GM21381 (cell line): Measurements from ENCODE around the gene SLC1A2.

ENCODE experiments used
- ATAC-seq: cut with Tn5 transposase; IDR thresholded peaks from one replicate; pipeline ENCODE4 v1.9.1; 2021; ENCODE audit warnings: mild to moderate bottlenecking, moderate library complexity; ENCODE audit not compliant: unreplicated experiment

Gene SLC1A2

GRCh38 chr11:35419184-35419829 is at the start of gene SLC1A2:
TSS of gene SLC1A2 (minus strand) at chr11:35419558. CDS start at chr11:35418966, 592 bp downstream.
- no peak for ATAC-seq

GRCh38 chr11:35466058-35466457 is 46.7 kb upstream of the SLC1A2 start:
- no peak for ATAC-seq

GRCh38 chr11:35464308-35464707 is 45.0 kb upstream of the SLC1A2 start:
- no peak for ATAC-seq

GRCh38 chr11:35463331-35463751 is 44.0 kb upstream of the SLC1A2 start:
- no peak for ATAC-seq

- no peak for ATAC-seq
Observed at GRCh38 chr11:35461917-35462538, 42.7 kb upstream of the SLC1A2 start.

- no peak for ATAC-seq
Observed at GRCh38 chr11:35459489-35459888, 40.1 kb upstream of the SLC1A2 start.

GRCh38 chr11:35458846-35459245 is 39.5 kb upstream of the SLC1A2 start:
- no peak for ATAC-seq

- no peak for ATAC-seq
Observed at GRCh38 chr11:35454362-35454761, 35.0 kb upstream of the SLC1A2 start.

- ATAC-seq, result no peak
Observed at GRCh38 chr11:35436581-35437250, 17.4 kb upstream of the SLC1A2 start.

GRCh38 chr11:35433588-35433987 is 14.2 kb upstream of the SLC1A2 start:
- no peak for ATAC-seq

GRCh38 chr11:35432464-35432863 is 13.1 kb upstream of the SLC1A2 start:
- ATAC-seq, result no peak

- ATAC-seq, result no peak
Observed at GRCh38 chr11:35427071-35427470, 7.7 kb upstream of the SLC1A2 start.

- no peak for ATAC-seq
Observed at GRCh38 chr11:35426351-35426750, 7.0 kb upstream of the SLC1A2 start.

- ATAC-seq, result no peak
Observed at GRCh38 chr11:35425603-35426212, 6.3 kb upstream of the SLC1A2 start.

- ATAC-seq, result no peak
Observed at GRCh38 chr11:35424157-35424940, 5.0 kb upstream of the SLC1A2 start.

GRCh38 chr11:35420371-35420770 is 1.0 kb upstream of the SLC1A2 start:
- ATAC-seq, result no peak

GRCh38 chr11:35419830-35420333 is 524 bp upstream of the SLC1A2 start:
- ATAC-seq, result no peak

GRCh38 chr11:35418282-35419183 is 825 bp downstream of the SLC1A2 start:
- no peak for ATAC-seq

- no peak for ATAC-seq
Observed at GRCh38 chr11:35415487-35415886, 3.9 kb downstream of the SLC1A2 start.

GRCh38 chr11:35414776-35415175 is 4.6 kb downstream of the SLC1A2 start:
- ATAC-seq, result no peak
